HG02588 (cell line): Measurements from ENCODE around the gene AGRN.
"Not testable (repeated sequence)": the region's sequence is repeated elsewhere in the genome, so short reads cannot be mapped to it uniquely, and the experiment has no call there.

Source experiments
- ATAC-seq: cut with Tn5 transposase; IDR thresholded peaks from one replicate; pipeline ENCODE4 v1.9.1; 2021; ENCODE audit warnings: mild to moderate bottlenecking, moderate library complexity; ENCODE audit not compliant: unreplicated experiment

Gene AGRN

GRCh38 chr1:1020000-1020404, at the start of gene AGRN:
Gene AGRN (plus strand): TSS chr1:1020120. CDS start chr1:1020173, 53 bp downstream.
- ATAC-seq = peak; percentile 29

DNA sequence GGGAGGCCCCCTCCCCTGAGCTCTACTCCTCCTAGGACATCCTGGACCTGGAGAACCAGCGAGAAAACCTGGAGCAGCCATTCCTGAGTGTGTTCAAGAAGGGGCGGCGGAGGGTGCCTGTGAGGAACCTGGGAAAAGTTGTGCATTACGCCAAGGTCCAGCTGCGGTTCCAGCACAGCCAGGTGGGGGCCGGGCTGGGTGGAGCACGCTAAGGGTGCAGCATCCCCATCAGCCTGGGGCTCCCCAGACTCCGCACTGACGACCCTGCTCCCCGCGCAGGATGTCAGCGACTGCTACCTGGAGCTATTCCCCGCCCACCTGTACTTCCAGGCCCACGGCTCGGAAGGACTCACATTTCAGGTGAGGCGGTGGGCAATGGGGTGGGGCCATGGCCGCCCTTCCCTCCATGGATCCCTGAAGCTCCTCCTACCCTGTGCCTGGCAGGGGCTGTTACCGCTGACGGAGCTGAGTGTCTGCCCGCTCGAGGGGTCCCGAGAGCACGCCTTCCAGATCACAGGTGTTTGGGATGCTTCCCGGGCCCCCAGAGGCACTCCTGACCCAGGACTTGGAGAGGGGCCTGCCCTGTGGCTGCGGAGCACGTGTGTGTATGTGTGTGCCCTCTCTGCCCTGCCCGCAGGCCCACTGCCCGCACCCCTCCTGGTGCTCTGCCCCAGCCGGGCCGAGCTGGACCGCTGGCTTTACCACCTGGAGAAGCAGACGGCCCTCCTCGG, 49.5 kb upstream of the AGRN start:
- ATAC-seq = no peak

- ATAC-seq = no peak
These were observed 48.8 kb upstream of the AGRN start for GRCh38 chr1:970973-971730.

DNA sequence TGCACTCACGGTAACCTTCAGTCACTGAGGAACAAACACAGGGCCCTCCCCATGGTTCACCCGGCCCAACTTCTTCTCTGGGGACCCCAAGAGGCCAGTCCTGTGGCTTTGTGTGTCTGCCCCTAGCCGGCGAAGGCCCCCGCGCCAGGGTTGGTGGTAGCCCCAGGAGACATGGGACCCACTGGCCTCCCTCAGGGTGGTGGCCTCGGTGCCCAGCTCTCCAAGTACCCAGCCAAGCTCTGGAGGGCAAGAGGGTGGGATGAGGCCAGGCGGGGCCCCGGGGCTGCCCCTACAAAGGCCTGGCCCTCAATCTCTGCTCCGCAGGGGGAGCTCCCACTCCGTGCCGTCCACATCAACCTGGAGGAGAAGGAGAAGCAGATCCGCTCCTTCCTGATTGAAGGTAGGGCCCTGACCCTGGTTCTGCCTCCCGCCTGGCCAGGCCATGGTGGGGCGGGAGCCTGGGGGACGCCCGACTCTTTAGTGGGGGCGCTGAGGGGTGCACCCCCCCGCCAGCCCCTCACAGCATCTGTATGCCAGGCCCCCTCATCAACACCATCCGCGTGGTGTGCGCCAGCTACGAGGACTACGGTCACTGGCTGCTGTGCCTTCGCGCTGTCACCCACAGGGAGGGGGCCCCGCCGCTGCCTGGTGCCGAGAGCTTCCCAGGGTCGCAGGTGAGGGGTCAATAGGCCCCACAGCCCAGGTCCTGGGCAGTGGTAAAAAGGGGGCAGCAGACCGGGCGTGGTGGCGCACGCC, 48.0 kb upstream of the AGRN start:
- no peak for ATAC-seq

DNA sequence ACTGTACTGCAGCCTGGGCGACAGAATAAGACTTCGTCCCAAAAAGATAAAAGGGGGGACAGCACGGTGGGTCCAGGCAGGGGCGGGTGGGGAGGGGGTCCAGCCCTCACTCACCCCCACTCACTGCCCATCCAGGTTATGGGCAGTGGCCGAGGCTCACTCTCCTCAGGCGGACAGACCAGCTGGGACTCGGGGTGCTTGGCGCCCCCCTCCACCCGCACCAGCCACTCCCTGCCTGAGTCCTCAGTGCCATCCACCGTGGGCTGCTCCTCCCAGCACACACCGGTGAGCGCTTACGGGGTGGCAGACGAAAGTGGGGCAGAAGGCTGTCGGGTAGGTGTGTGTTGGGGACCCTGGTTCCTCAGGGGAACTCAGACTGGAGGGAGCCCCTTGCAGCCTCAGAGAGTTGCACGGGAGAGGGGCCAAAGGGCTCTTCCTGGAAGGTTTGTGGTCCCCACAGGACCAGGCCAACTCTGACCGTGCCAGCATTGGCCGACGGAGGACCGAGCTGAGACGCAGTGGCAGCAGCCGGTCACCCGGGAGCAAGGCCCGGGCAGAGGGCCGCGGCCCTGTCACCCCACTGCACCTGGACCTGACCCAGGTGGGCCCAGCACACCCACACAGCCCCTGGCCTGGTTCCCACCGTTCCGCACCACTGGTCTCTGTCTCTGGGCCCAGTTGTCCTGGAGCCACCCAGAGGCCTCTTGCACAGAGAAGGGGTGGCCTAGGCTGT, 47.0 kb upstream of the AGRN start:
- ATAC-seq = no peak

DNA sequence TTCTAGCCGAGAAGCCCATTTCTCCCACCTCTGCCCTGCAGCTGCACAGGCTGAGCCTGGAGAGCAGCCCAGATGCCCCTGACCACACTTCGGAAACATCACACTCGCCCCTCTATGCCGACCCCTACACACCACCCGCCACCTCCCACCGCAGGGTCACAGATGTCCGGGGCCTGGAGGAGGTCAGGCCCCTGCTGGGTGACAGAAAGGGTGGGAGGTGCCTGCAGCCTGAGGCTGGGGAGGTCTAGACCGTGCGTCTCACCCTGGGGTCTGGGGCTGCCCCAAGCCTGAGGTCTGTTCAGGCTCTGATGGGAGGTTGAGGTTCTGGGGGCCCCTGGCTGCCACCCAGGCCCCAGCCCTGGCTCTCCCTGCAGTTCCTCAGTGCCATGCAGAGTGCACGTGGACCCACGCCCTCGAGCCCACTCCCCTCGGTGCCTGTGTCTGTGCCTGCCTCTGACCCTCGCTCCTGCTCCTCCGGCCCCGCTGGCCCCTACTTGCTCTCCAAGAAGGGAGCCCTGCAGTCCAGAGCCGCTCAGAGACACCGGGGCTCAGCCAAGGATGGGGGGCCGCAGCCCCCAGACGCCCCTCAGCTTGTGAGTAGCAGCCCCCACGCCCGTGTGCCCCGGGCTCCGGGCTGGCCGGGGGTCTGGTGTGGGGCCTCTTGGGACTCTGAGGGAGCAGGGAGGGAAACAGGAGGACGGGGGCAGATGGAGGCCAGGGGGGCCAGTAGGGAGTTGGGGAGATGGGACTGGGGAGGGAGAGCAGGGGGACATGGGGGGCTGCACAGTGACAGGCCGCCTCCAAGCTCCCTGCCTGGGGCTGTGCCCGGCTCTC, 46.2 kb upstream of the AGRN start:
- ATAC-seq = no peak

DNA sequence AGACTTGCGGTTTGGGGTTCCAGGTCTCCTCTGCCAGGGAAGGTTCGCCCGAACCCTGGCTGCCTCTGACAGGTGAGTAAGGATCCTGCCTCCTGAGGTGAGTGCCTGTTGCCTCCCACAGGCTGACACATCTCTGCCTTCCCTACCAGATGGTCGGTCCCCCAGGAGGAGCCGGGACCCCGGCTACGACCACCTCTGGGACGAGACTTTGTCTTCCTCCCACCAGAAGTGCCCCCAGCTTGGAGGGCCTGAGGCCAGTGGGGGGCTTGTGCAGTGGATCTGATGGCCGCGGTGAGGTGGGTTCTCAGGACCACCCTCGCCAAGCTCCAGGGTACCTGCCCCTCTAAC, 45.7 kb upstream of the AGRN start:
- ATAC-seq = no peak

- no peak for ATAC-seq
These were observed 45.1 kb upstream of the AGRN start for GRCh38 chr1:974687-975328.

GRCh38 chr1:975365-975764, 44.6 kb upstream of the AGRN start:
- ATAC-seq = no peak

- no peak for ATAC-seq
These were observed 43.8 kb upstream of the AGRN start for GRCh38 chr1:975896-976683.

GRCh38 chr1:976791-977190, 43.1 kb upstream of the AGRN start:
- ATAC-seq = not testable (repeated sequence)

GRCh38 chr1:978069-978834, 41.7 kb upstream of the AGRN start:
- no peak for ATAC-seq

- no peak for ATAC-seq
These were observed 40.8 kb upstream of the AGRN start for GRCh38 chr1:978835-979743.

DNA sequence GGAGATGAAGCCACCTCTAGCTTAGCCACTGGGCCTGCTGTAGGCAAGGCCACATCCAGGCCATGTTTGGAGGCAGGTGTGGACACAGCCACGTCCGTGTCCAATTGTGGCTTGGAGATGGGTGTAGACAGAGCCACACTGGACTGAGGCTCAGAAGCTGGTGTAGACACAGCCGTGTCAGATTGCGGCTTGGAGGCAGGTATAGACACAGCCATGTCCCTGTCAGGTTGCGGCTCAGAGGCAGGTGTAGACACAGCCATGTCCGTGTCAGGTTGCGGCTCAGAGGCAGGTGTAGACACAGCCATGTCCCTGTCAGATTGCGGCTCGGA, 40.2 kb upstream of the AGRN start:
- no peak for ATAC-seq

GRCh38 chr1:980137-980571, 39.8 kb upstream of the AGRN start:
- no peak for ATAC-seq

GRCh38 chr1:980602-981395, 39.1 kb upstream of the AGRN start:
- no peak for ATAC-seq
